GM04504 (cell line): Measurements from ENCODE around the gene RAB27A.

Source experiments
- DNase-seq: peaks from one replicate; pipeline ENCODE4 v3.0.0-alpha.2; 2012; ENCODE audit warnings: low read depth

Gene RAB27A

DNA sequence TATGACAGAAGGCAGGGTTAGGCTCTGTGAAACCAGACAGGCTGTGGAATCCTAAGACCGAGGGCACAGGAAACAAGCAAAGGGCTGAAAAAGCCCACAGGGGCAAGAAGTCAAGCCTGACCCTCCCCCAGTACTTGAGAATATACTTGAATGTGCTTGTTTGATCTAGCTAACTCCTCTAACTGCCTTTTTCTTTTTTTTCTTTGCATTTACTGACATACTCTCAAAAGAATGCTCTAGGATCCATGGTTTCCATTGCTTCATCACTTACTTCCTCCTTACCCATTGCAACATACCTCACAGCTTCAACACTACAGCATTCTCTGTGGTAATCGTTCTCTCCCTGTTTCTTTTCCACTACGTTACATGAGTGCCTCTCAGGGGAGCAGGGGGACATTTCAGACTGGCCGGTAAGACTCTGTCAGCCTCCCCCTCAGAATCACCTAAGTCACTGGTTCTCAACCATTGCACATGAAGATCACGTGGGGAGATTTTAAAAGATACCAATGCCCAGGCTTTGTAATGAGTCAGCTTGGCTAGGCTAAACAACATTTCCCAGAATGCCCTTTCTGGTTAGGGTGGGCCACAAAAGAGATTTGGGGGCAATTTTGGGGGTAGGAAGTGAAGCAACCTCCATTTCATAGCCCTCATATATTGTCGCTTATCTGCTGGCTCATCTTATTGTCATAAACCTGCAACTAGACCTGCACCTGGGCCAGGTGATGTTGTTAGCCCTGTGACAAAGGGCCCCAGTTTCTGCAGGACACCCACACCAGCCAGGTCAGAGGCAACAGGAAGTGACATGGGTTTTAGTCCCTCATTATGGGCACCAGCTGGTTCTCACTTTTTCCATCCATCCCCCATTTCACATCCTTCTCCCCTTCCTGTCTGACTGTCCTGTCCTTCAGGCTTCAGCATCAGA, 68.3 kb downstream of the RAB27A start:
- DNase-seq, result peak; percentile 77

DNA sequence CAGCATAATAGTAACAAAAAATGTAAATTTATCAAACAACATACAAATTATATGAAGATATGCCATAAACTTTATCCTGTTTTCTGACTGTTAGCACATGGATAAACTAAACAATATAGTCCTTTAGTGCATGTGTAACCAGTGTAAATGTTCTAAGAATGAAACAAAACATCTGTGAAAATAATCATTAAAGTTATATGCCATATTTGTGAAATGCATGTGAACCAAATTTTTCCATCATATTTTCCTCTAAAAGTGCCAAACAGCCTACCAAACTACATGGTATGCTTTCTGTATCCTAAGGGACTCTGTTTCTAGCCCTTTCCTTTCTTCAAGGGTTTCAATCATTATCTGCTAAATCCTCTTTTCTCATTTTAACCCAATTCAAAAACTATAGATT, 69.0 kb downstream of the RAB27A start:
- DNase-seq, result no peak

- DNase-seq, result no peak
These were observed 71.6 kb downstream of the RAB27A start for GRCh38 chr15:55218056-55218455.

- DNase-seq, result no peak
These were observed 85.1 kb downstream of the RAB27A start for GRCh38 chr15:55204464-55204863.

GRCh38 chr15:55202206-55202605, 87.4 kb downstream of the RAB27A start:
- DNase-seq, result no peak

- DNase-seq, result no peak
These were observed 90.9 kb downstream of the RAB27A start for GRCh38 chr15:55198706-55199105.

DNA sequence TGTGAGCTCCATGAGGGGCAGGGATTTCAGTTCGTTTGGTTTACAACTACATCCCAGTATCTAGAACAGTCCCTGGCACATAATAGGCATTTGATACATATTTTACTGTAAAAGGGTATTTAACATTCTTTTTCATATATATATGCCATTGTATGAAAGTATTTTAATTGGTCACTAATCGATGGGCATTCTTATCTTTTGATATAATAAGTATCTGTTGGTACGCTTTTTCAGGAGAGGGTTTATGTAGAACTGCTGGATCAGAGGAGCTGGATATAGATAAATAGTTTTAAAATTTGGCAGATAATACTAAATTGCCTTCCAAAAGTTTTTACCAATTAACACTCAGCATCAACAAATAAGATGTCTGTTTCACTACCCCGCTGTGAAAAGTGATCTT, 91.9 kb downstream of the RAB27A start:
- no peak for DNase-seq

- no peak for DNase-seq
These were observed 92.3 kb downstream of the RAB27A start for GRCh38 chr15:55197362-55197705.

DNA sequence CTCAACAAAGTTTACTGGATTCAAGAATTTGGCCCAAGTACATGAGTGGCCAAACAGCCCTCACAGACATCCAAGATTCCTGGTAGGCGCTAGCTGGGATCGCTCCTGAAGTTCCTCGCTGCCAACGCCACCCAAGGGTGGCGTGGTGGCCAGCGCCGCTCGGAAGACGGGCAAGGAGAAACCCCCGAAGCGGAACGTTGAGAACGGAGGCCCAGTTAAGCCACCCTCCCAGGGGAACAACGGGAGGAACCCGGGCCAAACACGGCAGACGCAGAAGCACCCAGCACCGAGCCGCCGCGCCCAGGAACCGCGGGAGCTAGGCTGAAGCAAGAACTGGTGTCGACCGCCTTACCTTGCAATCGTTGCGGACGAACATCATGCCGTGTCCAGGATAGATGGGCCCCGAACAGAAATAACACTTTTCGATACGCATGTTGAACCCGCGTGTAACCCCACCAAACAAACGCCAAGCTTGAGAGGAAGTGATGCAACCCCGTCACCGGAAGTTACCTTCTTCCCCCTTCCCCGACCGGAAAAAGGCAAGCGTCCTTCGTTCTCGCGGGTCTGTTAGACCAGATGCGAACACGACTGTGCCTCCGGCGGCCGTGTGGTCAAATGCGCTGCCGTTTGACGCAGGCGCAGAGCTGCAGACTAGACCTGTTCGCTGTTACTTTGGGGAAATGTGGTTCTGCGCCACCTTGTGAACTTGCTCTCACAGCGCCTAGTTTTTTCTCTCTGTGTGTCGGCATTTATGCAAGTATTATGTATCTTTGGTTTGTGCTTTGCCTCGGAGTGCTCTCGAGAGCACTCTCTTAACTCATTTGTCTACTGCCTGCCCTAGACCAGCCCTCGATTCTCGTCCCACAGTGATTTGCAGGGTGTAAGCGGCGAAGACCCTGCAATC, 92.9 kb downstream of the RAB27A start, which contains the start of gene RSL24D1:
Gene RSL24D1 (minus strand): TSS at position 484 of the 904 bp plus-strand sequence. CDS start 51 bp downstream, at position 433.
- peak; percentile 98 for DNase-seq

DNA sequence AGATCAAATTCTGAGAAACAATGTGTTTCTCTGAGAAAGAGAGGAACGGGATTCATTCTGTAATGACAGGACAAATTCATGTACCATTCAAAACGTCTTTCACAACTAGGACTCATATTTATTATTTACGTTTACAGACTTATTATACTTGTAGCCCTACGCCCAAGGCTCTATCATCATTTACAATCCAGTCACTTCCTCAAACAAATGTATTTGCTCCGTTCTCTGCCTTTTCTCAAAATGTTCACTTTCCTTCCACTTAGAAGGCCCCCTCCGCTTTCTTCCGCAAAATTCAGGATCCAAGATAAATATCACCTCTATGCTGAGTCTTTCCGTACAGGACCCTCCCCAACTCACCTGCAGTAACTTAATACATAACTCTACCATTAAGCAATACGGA, 93.6 kb downstream of the RAB27A start:
- no peak for DNase-seq

DNA sequence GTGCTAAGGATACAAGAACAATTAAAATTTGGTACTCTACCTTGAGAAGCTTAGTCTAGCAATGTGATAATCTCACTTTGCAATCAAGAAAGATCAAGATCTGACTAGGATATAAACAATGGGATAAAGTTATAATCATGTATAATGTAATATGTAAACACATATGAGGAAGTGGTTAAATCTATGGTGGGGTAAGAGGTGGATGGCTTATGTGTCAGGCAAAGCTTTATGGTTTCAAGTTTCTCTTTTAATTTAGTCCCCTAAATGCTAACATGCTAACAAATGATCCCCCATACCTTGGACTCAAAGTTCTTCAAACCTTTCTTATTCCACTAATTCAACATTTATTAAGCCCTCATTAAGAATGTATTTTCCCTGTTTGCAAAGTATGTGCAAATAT, 95.4 kb downstream of the RAB27A start:
- DNase-seq, result no peak

GRCh38 chr15:55186331-55186730, 103.3 kb downstream of the RAB27A start:
- no peak for DNase-seq

DNA sequence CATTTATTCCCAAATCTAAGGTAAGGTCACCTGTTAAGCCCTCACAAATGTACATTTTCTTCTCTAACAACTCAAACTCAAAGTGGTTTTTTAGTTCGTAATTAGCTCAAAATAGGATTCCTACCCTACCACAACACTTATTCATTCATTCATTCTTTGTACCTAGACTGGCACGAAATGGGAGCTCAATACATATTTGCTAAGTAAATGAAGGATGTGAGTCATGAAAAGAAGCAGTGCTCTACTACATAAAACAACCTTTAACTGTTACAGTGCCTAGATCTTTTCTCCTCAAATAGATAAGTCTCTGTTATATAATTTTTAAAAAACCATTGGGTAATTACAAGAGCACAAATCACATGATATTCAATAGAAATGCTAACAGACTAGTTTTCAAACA, 105.9 kb downstream of the RAB27A start:
- DNase-seq, result no peak

DNA sequence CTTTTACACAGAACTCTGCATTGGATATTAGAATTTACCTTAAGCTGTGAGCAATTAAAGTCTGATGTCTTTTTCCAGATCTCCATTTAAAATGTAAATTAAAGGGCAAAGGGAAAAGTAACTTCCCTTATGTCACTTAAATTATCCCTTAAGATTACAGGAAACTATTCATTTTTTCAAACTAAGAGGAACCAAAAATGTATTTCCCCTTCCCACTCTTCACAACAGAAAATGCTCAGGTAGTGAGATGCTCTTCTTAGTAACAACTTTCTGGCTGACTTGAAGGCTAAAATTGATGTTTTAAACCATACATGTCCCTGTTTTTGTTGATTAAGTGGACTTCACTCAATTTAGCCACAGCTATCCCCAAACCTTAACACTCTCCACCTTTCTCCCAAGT, 110.5 kb downstream of the RAB27A start:
- no peak for DNase-seq

GRCh38 chr15:55170361-55170760, 119.3 kb downstream of the RAB27A start:
- DNase-seq, result no peak

- peak; percentile 18 for DNase-seq
These were observed 121.2 kb downstream of the RAB27A start for GRCh38 chr15:55168350-55168974.

- DNase-seq, result no peak
These were observed 125.3 kb downstream of the RAB27A start for GRCh38 chr15:55164284-55164683.
